Measurements from ENCODE around the gene ATP1B4.

GRCh38 chrX:120334151-120334550 is 27.7 kb upstream of the ATP1B4 start:
- TF ChIP-seq CTCF (IDR thresholded peaks at IDR 0.05) (no peak), POLR2A (IDR thresholded peaks at IDR 0.05) (no peak)

Data from Peyer's patch (tissue), 4 donors.